HG02642 (cell line): ENCODE results near the gene B3GNT8.
"Not testable (repeated sequence)": the region's sequence is repeated elsewhere in the genome, so short reads cannot be mapped to it uniquely, and the experiment has no call there.

ENCODE experiments used
- ATAC-seq: cut with Tn5 transposase; IDR thresholded peaks from one replicate; pipeline ENCODE4 v1.9.1; 2021; ENCODE audit warnings: mild to moderate bottlenecking; ENCODE audit not compliant: unreplicated experiment, poor library complexity

The B3GNT8 gene

GRCh38 chr19:41398050-41398418 is 29.1 kb downstream of the B3GNT8 start:
- no peak for ATAC-seq

GRCh38 chr19:41397086-41398049 is 29.8 kb downstream of the B3GNT8 start, which contains the start of the genes BCKDHA and EXOSC5:
TSS of gene BCKDHA (plus strand) at chr19:41397818. CDS start at chr19:41397828, 10 bp downstream.
TSS of gene EXOSC5 (minus strand) at chr19:41397359. CDS start at chr19:41397328, 31 bp downstream.
- ATAC-seq = peak; percentile 92

DNA sequence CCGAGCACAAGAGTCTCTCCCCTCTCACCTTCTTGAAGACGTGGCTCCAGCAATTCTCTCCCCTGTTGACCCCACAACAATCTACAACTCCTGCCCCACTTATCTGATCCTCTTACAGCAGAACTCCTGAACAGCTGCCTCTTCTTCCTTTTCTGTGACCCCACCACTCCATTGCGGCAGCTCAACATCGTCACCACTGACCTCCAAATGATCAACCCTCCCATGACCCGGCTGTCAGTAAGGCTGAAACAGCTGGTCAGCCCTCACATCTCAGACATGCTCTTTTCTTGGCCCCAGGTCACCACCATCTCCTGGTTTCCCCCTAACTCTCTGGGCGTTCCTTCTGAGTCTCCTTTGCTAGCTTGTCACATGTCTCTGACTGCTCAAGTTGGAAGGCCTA is 31.8 kb downstream of the B3GNT8 start:
- no peak for ATAC-seq

DNA sequence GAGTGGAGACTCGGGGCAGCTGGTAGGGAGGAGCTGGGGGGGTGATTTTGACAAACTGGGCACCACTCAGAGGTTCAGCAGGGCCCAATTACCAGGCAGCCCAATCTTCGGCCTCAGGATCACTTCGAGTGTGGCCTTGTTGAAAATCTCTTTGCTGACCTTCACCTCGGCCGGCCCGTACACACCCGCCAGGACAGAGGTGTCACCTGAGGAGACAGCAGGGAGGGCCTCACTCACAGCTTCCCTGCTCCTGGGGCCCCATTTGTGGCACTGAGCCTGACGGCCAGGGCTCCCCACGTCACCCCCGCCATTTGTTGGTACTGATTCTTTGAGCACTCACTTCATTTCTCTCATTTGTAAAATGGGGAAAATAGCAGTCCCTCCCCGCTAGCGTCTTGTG is 34.4 kb downstream of the B3GNT8 start:
- no peak for ATAC-seq

- no peak for ATAC-seq
These were observed 35.6 kb downstream of the B3GNT8 start for GRCh38 chr19:41391618-41392017.

- ATAC-seq = no peak
These were observed 40.7 kb downstream of the B3GNT8 start for GRCh38 chr19:41386442-41386841.

GRCh38 chr19:41384351-41384750 is 42.8 kb downstream of the B3GNT8 start:
- no peak for ATAC-seq

DNA sequence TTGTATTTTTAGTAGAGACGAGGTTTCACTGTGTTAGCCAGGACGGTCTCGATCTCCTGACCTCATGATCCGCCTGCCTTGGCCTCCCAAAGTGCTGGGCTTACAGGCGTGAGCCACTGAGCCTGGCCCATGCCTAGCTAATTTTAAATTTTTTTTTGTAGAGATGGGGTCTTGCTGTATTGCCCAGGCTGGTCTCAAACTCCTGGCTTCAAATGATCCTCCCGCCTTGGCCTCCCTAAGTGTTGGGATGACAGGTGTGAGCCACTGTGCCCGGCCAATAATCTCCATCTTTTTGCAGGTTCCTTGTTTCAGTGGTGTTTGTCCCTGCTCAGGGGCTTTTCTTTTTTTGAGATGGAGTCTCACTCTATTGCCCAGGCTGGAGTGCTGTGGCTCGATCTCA is 45.6 kb downstream of the B3GNT8 start:
- ATAC-seq = not testable (repeated sequence)

- peak; percentile 79 for ATAC-seq
These were observed 49.0 kb downstream of the B3GNT8 start for GRCh38 chr19:41377977-41378709.

- no peak for ATAC-seq
These were observed 50.2 kb downstream of the B3GNT8 start for GRCh38 chr19:41376998-41377365.

DNA sequence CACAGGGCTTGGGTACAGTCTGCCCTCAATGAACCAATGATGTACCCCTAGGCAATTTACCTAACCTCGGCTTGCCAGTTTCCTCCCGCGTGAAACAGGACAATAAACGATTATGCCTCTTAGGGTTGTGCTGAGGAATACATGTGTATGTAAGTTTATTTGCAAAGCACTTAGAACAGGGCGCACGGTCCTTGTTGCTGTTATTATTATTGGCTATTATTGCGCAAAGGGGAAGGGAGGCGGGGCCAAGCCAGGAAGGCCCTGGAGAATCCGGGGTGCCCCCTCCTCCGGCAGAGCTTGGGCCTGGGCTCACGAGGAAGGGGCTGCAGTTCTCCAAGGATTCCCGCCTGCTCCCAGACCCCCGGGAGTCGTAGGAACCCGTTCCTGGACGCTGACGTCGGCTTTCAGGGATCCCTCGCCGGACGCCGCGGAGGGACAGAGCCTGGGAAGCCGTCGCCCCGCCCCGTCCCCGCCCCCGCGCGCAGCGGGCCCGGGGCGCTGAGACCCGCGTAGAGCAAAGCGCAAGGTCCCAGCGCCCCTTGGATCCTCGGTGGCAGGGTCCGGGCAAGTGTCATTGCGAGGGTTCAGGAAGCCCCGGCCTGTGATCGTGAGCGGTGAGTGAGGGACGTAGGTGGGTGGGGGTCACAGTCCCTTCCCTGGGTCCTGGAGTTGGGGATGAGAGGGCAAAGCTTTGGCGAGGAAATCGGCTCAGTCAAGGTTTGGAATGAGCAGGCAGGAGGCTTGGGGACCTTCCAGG is 50.8 kb downstream of the B3GNT8 start, which contains the start of gene TMEM91:
TSS of gene TMEM91 (plus strand) at position 293 of the 757 bp plus-strand sequence. CDS start 1,777 bp downstream, outside the sequence.
- no peak for ATAC-seq
